SK-N-SH (cell line): ENCODE measurements around the gene SPTAN1.

Experiments used
- CHD2 ChIP-seq: fragments of 150-350 bp; IDR thresholded peaks from 2 replicates; pipeline ENCODE4 v1.6.1; 2018; ENCODE audit warnings: low read length; ENCODE audit not compliant: partially characterized antibody
- CTCF ChIP-seq: fragments of 200-600 bp; sonication (generic); IDR thresholded peaks from 2 replicates; pipeline ENCODE4 v1.6.1; 2017; ENCODE audit warnings: antibody characterized with exemption, mild to moderate bottlenecking, moderate library complexity
- FOXJ3 ChIP-seq: sonication (generic); formaldehyde crosslinking; IDR thresholded peaks from 2 replicates; pipeline ENCODE4 v1.5.1; 2020; ENCODE audit warnings: mild to moderate bottlenecking, missing genetic modification reagents
- GABPA ChIP-seq: IDR thresholded peaks from 2 replicates; pipeline ENCODE4 v1.4.0; 2012; ENCODE audit warnings: low read depth, mild to moderate bottlenecking
- JUND ChIP-seq: IDR thresholded peaks from 2 replicates; pipeline ENCODE4 v1.4.0; 2012
- MAX ChIP-seq: IDR thresholded peaks from 2 replicates; pipeline ENCODE4 v1.4.0; 2012; ENCODE audit warnings: low read depth
- NFIC ChIP-seq: IDR thresholded peaks from 2 replicates; pipeline ENCODE4 v1.4.0; 2012; ENCODE audit warnings: borderline replicate concordance
- RAD21 ChIP-seq: IDR thresholded peaks from 2 replicates; pipeline ENCODE4 v1.6.1; 2012; ENCODE audit warnings: mild to moderate bottlenecking, low read length
- REST ChIP-seq: IDR thresholded peaks from 2 replicates; pipeline ENCODE4 v1.6.1; 2012; ENCODE audit warnings: mild to moderate bottlenecking, low read depth, low read length, moderate library complexity
- RFX5 ChIP-seq: IDR thresholded peaks from 2 replicates; pipeline ENCODE4 v1.6.1; 2012; ENCODE audit warnings: mild to moderate bottlenecking, improper control_type of control experiment, low read length
- USF1 ChIP-seq: IDR thresholded peaks from 2 replicates; pipeline ENCODE4 v1.4.0; 2012; ENCODE audit warnings: low read depth, borderline replicate concordance
- YY1 ChIP-seq: IDR thresholded peaks from 2 replicates; pipeline ENCODE4 v1.4.0; 2012; ENCODE audit warnings: low read depth, mild to moderate bottlenecking
- ZBTB33 ChIP-seq: IDR thresholded peaks from 2 replicates; pipeline ENCODE4 v1.4.0; 2012; ENCODE audit warnings: low read depth, borderline replicate concordance

GRCh38 chr9:128629852-128630545, 77.6 kb downstream of the SPTAN1 start:
- TF ChIP-seq RAD21 (no peak), FOXJ3 (CRISPR knock-in tag) (no peak), GABPA (no peak), MAX (no peak), CTCF (no peak), NFIC (no peak), JUND (no peak), CHD2 (no peak), ZBTB33 (no peak), USF1 (no peak), YY1 (no peak), REST (no peak), RFX5 (no peak)
